Skeletal muscle satellite cell (primary cell): ENCODE results near the gene TBC1D1.

Experiments used
- H3K27me3 ChIP-seq: 2 replicates; pipeline ENCODE4 v1.7.0; 2013; ENCODE audit warnings: low read length; ENCODE audit not compliant: control insufficient read depth, insufficient read depth
- H3K36me3 ChIP-seq: 2 replicates; pipeline ENCODE4 v1.7.0; 2013; ENCODE audit warnings: mild to moderate bottlenecking, control low read depth, low read length; ENCODE audit not compliant: insufficient read depth
- H3K4me1 ChIP-seq: 2 replicates; pipeline ENCODE4 v1.7.0; 2013; ENCODE audit warnings: low read length; ENCODE audit not compliant: control insufficient read depth, insufficient read depth
- H3K4me2 ChIP-seq: 2 replicates; pipeline ENCODE4 v1.7.0; 2013; ENCODE audit warnings: mild to moderate bottlenecking, low read length
- H3K4me3 ChIP-seq: 2 replicates; pipeline ENCODE4 v1.7.0; 2013; ENCODE audit warnings: low read length
- H3K9ac ChIP-seq: 2 replicates; pipeline ENCODE4 v1.7.0; 2013; ENCODE audit warnings: mild to moderate bottlenecking, low read depth, low read length, moderate library complexity
- H3K9me3 ChIP-seq: replicated peaks from 2 replicates; pipeline ENCODE4 v1.7.0; 2013; ENCODE audit warnings: mild to moderate bottlenecking, control low read depth, low read length

The TBC1D1 gene

GRCh38 chr4:38106886-38107514 lies 216.1 kb downstream of the TBC1D1 start:
- H3K27me3 ChIP-seq, result no peaks in the 10 kb centered on the region
- no peak overlapping the region for H3K4me3 ChIP-seq
- no peak overlapping the region for H3K9ac ChIP-seq
- peaks cover 8% of the 10 kb centered on the region for H3K4me1 ChIP-seq
- no peak overlapping the region for H3K4me2 ChIP-seq
- H3K36me3 ChIP-seq, result peaks cover 16% of the 10 kb centered on the region
- no peaks in the 10 kb centered on the region for H3K9me3 ChIP-seq

- Histone ChIP-seq H3K27me3 (no peaks in the 10 kb centered on the region), H3K9me3 (no peaks in the 10 kb centered on the region), H3K9ac (no peak overlapping the region), H3K4me1 (peaks cover 8% of the 10 kb centered on the region), H3K4me3 (no peak overlapping the region), H3K4me2 (no peak overlapping the region), H3K36me3 (peaks cover 16% of the 10 kb centered on the region)
Observed at GRCh38 chr4:38107818-38108217, 216.9 kb downstream of the TBC1D1 start.

GRCh38 chr4:38109370-38109769 lies 218.5 kb downstream of the TBC1D1 start:
- H3K4me3 ChIP-seq, result no peak overlapping the region
- no peaks in the 10 kb centered on the region for H3K27me3 ChIP-seq
- H3K4me2 ChIP-seq, result no peak overlapping the region
- H3K36me3 ChIP-seq, result peaks cover 10% of the 10 kb centered on the region
- H3K9me3 ChIP-seq, result no peaks in the 10 kb centered on the region
- H3K4me1 ChIP-seq, result peaks cover 8% of the 10 kb centered on the region
- H3K9ac ChIP-seq, result no peak overlapping the region

- Histone ChIP-seq H3K4me1 (peaks cover 8% of the 10 kb centered on the region), H3K4me2 (no peak overlapping the region), H3K27me3 (no peaks in the 10 kb centered on the region), H3K9ac (no peak overlapping the region), H3K9me3 (no peaks in the 10 kb centered on the region), H3K36me3 (peaks cover 10% of the 10 kb centered on the region), H3K4me3 (no peak overlapping the region)
Observed at GRCh38 chr4:38109896-38110295, 219.0 kb downstream of the TBC1D1 start.

- peaks cover 7% of the 10 kb centered on the region for H3K4me1 ChIP-seq
- no peaks in the 10 kb centered on the region for H3K27me3 ChIP-seq
- no peak overlapping the region for H3K9ac ChIP-seq
- peaks cover 10% of the 10 kb centered on the region for H3K36me3 ChIP-seq
- no peaks in the 10 kb centered on the region for H3K9me3 ChIP-seq
- H3K4me3 ChIP-seq, result no peak overlapping the region
- H3K4me2 ChIP-seq, result no peak overlapping the region
Observed at GRCh38 chr4:38111024-38111423, 220.1 kb downstream of the TBC1D1 start.

- Histone ChIP-seq H3K4me2 (no peak overlapping the region), H3K36me3 (peaks cover 14% of the 10 kb centered on the region), H3K9ac (no peak overlapping the region)
Observed at GRCh38 chr4:38111717-38112116, 220.8 kb downstream of the TBC1D1 start.

GRCh38 chr4:38113132-38113531 lies 222.2 kb downstream of the TBC1D1 start:
- Histone ChIP-seq H3K4me3 (no peak overlapping the region), H3K4me2 (no peak overlapping the region), H3K9ac (no peak overlapping the region), H3K4me1 (no peaks in the 10 kb centered on the region), H3K9me3 (no peaks in the 10 kb centered on the region), H3K27me3 (no peaks in the 10 kb centered on the region), H3K36me3 (peaks cover 7% of the 10 kb centered on the region)

More at GRCh38 chr4:38111717-38112116, 220.8 kb downstream of the TBC1D1 start:
- no peaks in the 10 kb centered on the region for H3K27me3 ChIP-seq
- H3K4me3 ChIP-seq, result no peak overlapping the region
- peaks cover under 1% of the 10 kb centered on the region for H3K4me1 ChIP-seq
- H3K9me3 ChIP-seq, result no peaks in the 10 kb centered on the region

- Histone ChIP-seq H3K4me1 (no peaks in the 10 kb centered on the region), H3K4me2 (no peak overlapping the region), H3K27me3 (no peaks in the 10 kb centered on the region), H3K36me3 (peaks cover 7% of the 10 kb centered on the region), H3K4me3 (no peak overlapping the region), H3K9me3 (no peaks in the 10 kb centered on the region), H3K9ac (no peak overlapping the region)
Observed at GRCh38 chr4:38113551-38113950, 222.7 kb downstream of the TBC1D1 start.

- Histone ChIP-seq H3K27me3 (no peaks in the 10 kb centered on the region), H3K4me1 (peaks cover 7% of the 10 kb centered on the region), H3K4me2 (no peak overlapping the region), H3K36me3 (peaks cover 7% of the 10 kb centered on the region), H3K9ac (no peak overlapping the region), H3K9me3 (no peaks in the 10 kb centered on the region), H3K4me3 (no peak overlapping the region)
Observed at GRCh38 chr4:38114386-38115150, 223.7 kb downstream of the TBC1D1 start.

GRCh38 chr4:38115601-38116000 lies 224.7 kb downstream of the TBC1D1 start:
- H3K4me2 ChIP-seq, result no peak overlapping the region
- peaks cover 17% of the 10 kb centered on the region for H3K4me1 ChIP-seq
- H3K27me3 ChIP-seq, result no peaks in the 10 kb centered on the region
- H3K9ac ChIP-seq, result no peak overlapping the region
- H3K4me3 ChIP-seq, result no peak overlapping the region
- no peaks in the 10 kb centered on the region for H3K9me3 ChIP-seq
- H3K36me3 ChIP-seq, result peaks cover 7% of the 10 kb centered on the region

GRCh38 chr4:38117591-38117990 lies 226.7 kb downstream of the TBC1D1 start:
- H3K4me3 ChIP-seq, result no peak overlapping the region
- H3K36me3 ChIP-seq, result peaks cover 14% of the 10 kb centered on the region
- H3K4me2 ChIP-seq, result no peak overlapping the region
- H3K9ac ChIP-seq, result no peak overlapping the region
- no peaks in the 10 kb centered on the region for H3K27me3 ChIP-seq
- peaks cover 22% of the 10 kb centered on the region for H3K4me1 ChIP-seq
- H3K9me3 ChIP-seq, result no peaks in the 10 kb centered on the region
